Activated CD4-positive, alpha-beta memory T cell treated with anti-CD3 and anti-CD28 coated beads for 36 hours (primary cell): ENCODE results near the gene CAMTA1. TPM values are rescaled to one million over a fixed set of nuclear protein-coding genes. Genes with fewer than 3 reads are reported as not detected.
A peak's percentile ranks its signal among the peaks of the same experiment; 100 is the strongest.

Source experiments
- CTCF ChIA-PET: fragments of 350-600 bp; sonication (Branson Sonifier 250); formaldehyde crosslinking; loops from one replicate; lab custom pipeline; 2021; ENCODE audit warnings: antibody characterized with exemption, inconsistent platforms; lab: Charles Lee
- POLR2A ChIA-PET: fragments of 350-600 bp; sonication (Branson Sonifier 250); formaldehyde crosslinking; loops from one replicate; lab custom pipeline; 2021; ENCODE audit warnings: antibody characterized with exemption; lab: Charles Lee
- DNase-seq: peaks from one replicate; pipeline ENCODE4 v3.0.0-alpha.2; 2020
- H3K27ac Mint-ChIP-seq: one replicate; pipeline ENCODE4 v1.8.0; 2021; ENCODE audit warnings: mixed read lengths
- H3K27me3 Mint-ChIP-seq: one replicate; pipeline ENCODE4 v1.8.0; 2021; ENCODE audit warnings: mixed read lengths
- H3K36me3 Mint-ChIP-seq: one replicate; pipeline ENCODE4 v1.8.0; 2021; ENCODE audit warnings: mixed read lengths
- H3K4me1 Mint-ChIP-seq: one replicate; pipeline ENCODE4 v1.8.0; 2021; ENCODE audit warnings: low read depth, mixed read lengths
- H3K4me3 Mint-ChIP-seq: one replicate; pipeline ENCODE4 v1.8.0; 2021; ENCODE audit warnings: mild to moderate bottlenecking, mixed read lengths
- H3K9me3 Mint-ChIP-seq: one replicate; pipeline ENCODE4 v1.8.0; 2021; ENCODE audit warnings: mixed read lengths
- intact Hi-C: fragments of 100-400 bp; cut with micrococcal nuclease; formaldehyde crosslinking; loops from one replicate; pipeline ENCODE4 v1.15.1; 2023
- total RNA-seq, 2 experiments: library from RNA; stranded (reverse); gene quantifications; one replicate each; pipeline ENCODE4 v1.2.3, GENCODE V29; 2021

CAMTA1 gene
- total RNA-seq, 2 experiments from 2014 or later: 64.7 to 68.9 TPM

GRCh38 chr1:7476861-7477547 lies 691.8 kb downstream of the CAMTA1 start:
- no peaks in the 10 kb centered on the region for H3K9me3 Mint-ChIP-seq
- no peaks in the 10 kb centered on the region for H3K36me3 Mint-ChIP-seq
- intact Hi-C loops: no loop called here
- no peaks in the 10 kb centered on the region for H3K27me3 Mint-ChIP-seq
- no peak overlapping the region for H3K27ac Mint-ChIP-seq
- ChIA-PET POLR2A (no interaction called here), CTCF (no interaction called here)
- H3K4me3 Mint-ChIP-seq: no peak overlapping the region
- no peaks in the 10 kb centered on the region for H3K4me1 Mint-ChIP-seq
- DNase-seq: no peak

GRCh38 chr1:7477593-7477992 lies 692.3 kb downstream of the CAMTA1 start:
- DNase-seq: no peak
- H3K27me3 Mint-ChIP-seq: no peaks in the 10 kb centered on the region
- intact Hi-C loops: no loop called here
- no peaks in the 10 kb centered on the region for H3K4me1 Mint-ChIP-seq
- CTCF ChIA-PET: no interaction called here
- H3K36me3 Mint-ChIP-seq: no peaks in the 10 kb centered on the region
- H3K27ac Mint-ChIP-seq: no peak overlapping the region
- H3K9me3 Mint-ChIP-seq: no peaks in the 10 kb centered on the region
- no peak overlapping the region for H3K4me3 Mint-ChIP-seq
- POLR2A ChIA-PET: no interaction called here

- CTCF ChIA-PET: no interaction called here
- Mint-ChIP-seq H3K9me3 (no peaks in the 10 kb centered on the region), H3K4me3 (no peak overlapping the region), H3K36me3 (no peaks in the 10 kb centered on the region), H3K4me1 (no peaks in the 10 kb centered on the region), H3K27me3 (peaks cover 4% of the 10 kb centered on the region), H3K27ac (no peak overlapping the region)
- no peak for DNase-seq
- POLR2A ChIA-PET: no interaction called here
- intact Hi-C loops: no loop called here
Measured at GRCh38 chr1:7478142-7478790, 693.0 kb downstream of the CAMTA1 start.

GRCh38 chr1:7478809-7479499 lies 693.7 kb downstream of the CAMTA1 start:
- ChIA-PET CTCF (interaction anchor here (0.6 kb wide), 1 partner anchor 436 kb away, joined by 3 read pairs; no protein-coding TSS in a partner anchor), POLR2A (no interaction called here)
- intact Hi-C loops: no loop called here
- no peaks in the 10 kb centered on the region for H3K36me3 Mint-ChIP-seq
- no peaks in the 10 kb centered on the region for H3K9me3 Mint-ChIP-seq
- DNase-seq: peak; percentile 50
- no peak overlapping the region for H3K4me3 Mint-ChIP-seq
- no peaks in the 10 kb centered on the region for H3K4me1 Mint-ChIP-seq
- H3K27ac Mint-ChIP-seq: no peak overlapping the region
- peaks cover 4% of the 10 kb centered on the region for H3K27me3 Mint-ChIP-seq

- Mint-ChIP-seq H3K27ac (no peak overlapping the region), H3K9me3 (no peaks in the 10 kb centered on the region), H3K27me3 (peaks cover 4% of the 10 kb centered on the region), H3K4me1 (no peaks in the 10 kb centered on the region), H3K36me3 (no peaks in the 10 kb centered on the region), H3K4me3 (no peak overlapping the region)
- CTCF ChIA-PET: interaction anchor here (0.6 kb wide), 1 partner anchor 437 kb away, joined by 3 read pairs; no protein-coding TSS in a partner anchor
- POLR2A ChIA-PET: no interaction called here
- intact Hi-C loops: no loop called here
- DNase-seq: no peak
Measured at GRCh38 chr1:7479571-7479970, 694.3 kb downstream of the CAMTA1 start.

- CTCF ChIA-PET: no interaction called here
Measured at GRCh38 chr1:7481194-7481593, 695.9 kb downstream of the CAMTA1 start.

GRCh38 chr1:7482077-7482476 lies 696.8 kb downstream of the CAMTA1 start:
- intact Hi-C loops: no loop called here
- DNase-seq: no peak
- Mint-ChIP-seq H3K9me3 (no peaks in the 10 kb centered on the region), H3K4me1 (no peaks in the 10 kb centered on the region), H3K36me3 (no peaks in the 10 kb centered on the region), H3K4me3 (no peak overlapping the region), H3K27me3 (peaks cover 4% of the 10 kb centered on the region), H3K27ac (no peak overlapping the region)
- ChIA-PET CTCF (no interaction called here), POLR2A (no interaction called here)

More at GRCh38 chr1:7481194-7481593, 695.9 kb downstream of the CAMTA1 start:
- intact Hi-C loops: no loop called here
- Mint-ChIP-seq H3K27ac (no peak overlapping the region), H3K4me1 (no peaks in the 10 kb centered on the region), H3K9me3 (no peaks in the 10 kb centered on the region), H3K27me3 (peaks cover 4% of the 10 kb centered on the region), H3K4me3 (no peak overlapping the region), H3K36me3 (no peaks in the 10 kb centered on the region)
- POLR2A ChIA-PET: no interaction called here
- no peak for DNase-seq

GRCh38 chr1:7482772-7483495 lies 697.7 kb downstream of the CAMTA1 start:
- H3K27ac Mint-ChIP-seq: no peak overlapping the region
- no peaks in the 10 kb centered on the region for H3K9me3 Mint-ChIP-seq
- intact Hi-C loops: no loop called here
- no peak overlapping the region for H3K4me3 Mint-ChIP-seq
- H3K27me3 Mint-ChIP-seq: peaks cover 4% of the 10 kb centered on the region
- no peaks in the 10 kb centered on the region for H3K4me1 Mint-ChIP-seq
- no peaks in the 10 kb centered on the region for H3K36me3 Mint-ChIP-seq
- POLR2A ChIA-PET: no interaction called here
- CTCF ChIA-PET: no interaction called here
- DNase-seq: no peak

- H3K4me1 Mint-ChIP-seq: no peaks in the 10 kb centered on the region
- no peak overlapping the region for H3K27ac Mint-ChIP-seq
- CTCF ChIA-PET: no interaction called here
- H3K9me3 Mint-ChIP-seq: no peaks in the 10 kb centered on the region
- intact Hi-C loops: no loop called here
- POLR2A ChIA-PET: no interaction called here
- no peaks in the 10 kb centered on the region for H3K36me3 Mint-ChIP-seq
- H3K4me3 Mint-ChIP-seq: no peak overlapping the region
- peaks cover 4% of the 10 kb centered on the region for H3K27me3 Mint-ChIP-seq
- DNase-seq: no peak
Measured at GRCh38 chr1:7483634-7484383, 698.6 kb downstream of the CAMTA1 start.

- H3K9me3 Mint-ChIP-seq: no peaks in the 10 kb centered on the region
- POLR2A ChIA-PET: no interaction called here
Measured at GRCh38 chr1:7485086-7485780, 700.0 kb downstream of the CAMTA1 start.

GRCh38 chr1:7485826-7486225 lies 700.6 kb downstream of the CAMTA1 start:
- ChIA-PET CTCF (no interaction called here), POLR2A (no interaction called here)
- no peaks in the 10 kb centered on the region for H3K9me3 Mint-ChIP-seq
- no peaks in the 10 kb centered on the region for H3K4me1 Mint-ChIP-seq
- H3K27me3 Mint-ChIP-seq: peaks cover 4% of the 10 kb centered on the region
- intact Hi-C loops: no loop called here
- no peak overlapping the region for H3K27ac Mint-ChIP-seq
- H3K36me3 Mint-ChIP-seq: no peaks in the 10 kb centered on the region
- DNase-seq: no peak
- H3K4me3 Mint-ChIP-seq: no peak overlapping the region

More at GRCh38 chr1:7485086-7485780, 700.0 kb downstream of the CAMTA1 start:
- H3K36me3 Mint-ChIP-seq: no peaks in the 10 kb centered on the region
- CTCF ChIA-PET: no interaction called here
- intact Hi-C loops: no loop called here
- no peak overlapping the region for H3K4me3 Mint-ChIP-seq
- H3K27ac Mint-ChIP-seq: no peak overlapping the region
- no peak for DNase-seq
- H3K27me3 Mint-ChIP-seq: peaks cover 4% of the 10 kb centered on the region
- H3K4me1 Mint-ChIP-seq: no peaks in the 10 kb centered on the region
